ENCODE results near the gene PI4K2A. TPM values are rescaled to one million over a fixed set of nuclear protein-coding genes. Genes with fewer than 3 reads are reported as not detected.

The PI4K2A gene
- total and polyA plus RNA-seq, 8 donors = 2.2 to 8.9 (median 3.6) TPM

DNA sequence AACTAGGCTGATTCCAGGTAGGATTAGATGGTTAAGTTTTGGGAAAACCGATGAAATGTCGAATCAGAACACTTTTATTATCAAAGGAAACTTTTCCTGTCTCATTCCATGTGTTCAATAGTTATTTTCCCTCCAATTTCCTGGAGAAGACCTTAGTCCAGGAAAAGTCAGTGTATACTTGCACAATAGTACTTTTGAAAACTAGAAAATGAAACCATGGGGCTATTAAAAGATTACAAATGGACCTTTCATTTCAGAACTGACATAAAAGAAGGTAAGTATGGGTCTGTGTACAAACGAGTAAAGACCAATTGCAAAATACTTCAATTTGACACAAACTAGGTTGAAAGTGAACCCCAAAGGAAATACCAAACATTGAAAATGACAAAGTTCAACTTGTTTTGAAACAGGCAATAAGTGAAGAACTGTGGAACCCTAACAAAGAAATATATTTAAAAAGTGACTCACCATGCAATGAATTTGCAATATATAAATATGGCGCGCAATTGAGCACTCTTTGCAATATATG, 44.5 kb downstream of the PI4K2A start:
- FAIRE-seq (no peak), ATAC-seq (no peak), DNase-seq (no peak)
- H3K4me1 ChIP-seq = peaks cover 15 to 43% (median 19%) of the 10 kb centered on the region in 3 donors
- WGBS, 2 donors = 33 to 54% methylated on average over 5 of the region's 5 CpGs
- intact Hi-C loops (cut with DNase I) = loop anchor here in 1 of 3 donors (10.0 kb wide), 1 partner anchor 50 kb away; the partner anchor contains the start of gene ZFYVE27
- TF ChIP-seq, protein P1, sequence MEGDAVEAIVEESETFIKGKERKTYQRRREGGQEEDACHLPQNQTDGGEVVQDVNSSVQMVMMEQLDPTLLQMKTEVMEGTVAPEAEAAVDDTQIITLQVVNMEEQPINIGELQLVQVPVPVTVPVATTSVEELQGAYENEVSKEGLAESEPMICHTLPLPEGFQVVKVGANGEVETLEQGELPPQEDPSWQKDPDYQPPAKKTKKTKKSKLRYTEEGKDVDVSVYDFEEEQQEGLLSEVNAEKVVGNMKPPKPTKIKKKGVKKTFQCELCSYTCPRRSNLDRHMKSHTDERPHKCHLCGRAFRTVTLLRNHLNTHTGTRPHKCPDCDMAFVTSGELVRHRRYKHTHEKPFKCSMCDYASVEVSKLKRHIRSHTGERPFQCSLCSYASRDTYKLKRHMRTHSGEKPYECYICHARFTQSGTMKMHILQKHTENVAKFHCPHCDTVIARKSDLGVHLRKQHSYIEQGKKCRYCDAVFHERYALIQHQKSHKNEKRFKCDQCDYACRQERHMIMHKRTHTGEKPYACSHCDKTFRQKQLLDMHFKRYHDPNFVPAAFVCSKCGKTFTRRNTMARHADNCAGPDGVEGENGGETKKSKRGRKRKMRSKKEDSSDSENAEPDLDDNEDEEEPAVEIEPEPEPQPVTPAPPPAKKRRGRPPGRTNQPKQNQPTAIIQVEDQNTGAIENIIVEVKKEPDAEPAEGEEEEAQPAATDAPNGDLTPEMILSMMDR (IDR thresholded peaks at IDR 0.05) = no peak
- peak overlapping the region in 2 of 4 donors; percentile 59 to 71 for H3K4me3 ChIP-seq
- H3K9me3 ChIP-seq = no peaks in the 10 kb centered on the region
- H3K27me3 ChIP-seq = no peaks in the 10 kb centered on the region
- peak overlapping the region in 3 of 4 donors; percentile 4 to 86 (median 63) for H3K27ac ChIP-seq
- no peaks in the 10 kb centered on the region for H3K36me3 ChIP-seq

DNA sequence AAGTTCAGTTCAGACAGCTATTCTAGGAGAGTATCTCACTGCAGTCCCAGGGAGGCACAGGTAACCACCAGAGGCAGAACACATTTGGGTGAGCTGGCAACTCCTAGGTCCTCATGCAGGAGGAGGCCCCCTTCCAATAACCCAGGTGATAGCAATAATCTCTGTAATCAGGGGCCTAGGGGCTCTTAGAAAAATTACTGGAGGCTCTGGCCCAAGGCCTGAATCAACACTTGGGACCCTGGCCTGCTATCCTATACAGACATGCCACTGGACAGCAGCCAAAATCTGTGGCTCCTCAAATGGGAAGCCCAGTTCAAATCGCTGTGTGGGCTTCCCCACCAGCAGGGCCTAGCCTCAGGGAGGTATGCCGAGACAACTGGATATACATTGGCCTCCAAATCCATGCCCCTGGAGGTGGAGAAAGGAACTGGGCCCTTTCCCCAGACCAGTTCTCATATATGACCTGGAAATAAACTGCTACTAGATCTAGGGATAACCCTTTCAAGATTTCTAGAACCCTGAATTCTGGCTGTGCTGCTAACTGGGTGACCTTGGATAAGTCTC, 45.0 kb downstream of the PI4K2A start:
- peaks cover 15 to 43% (median 19%) of the 10 kb centered on the region in 3 donors for H3K4me1 ChIP-seq
- 12 to 18% methylated on average over 2 of the region's 2 CpGs for WGBS, 2 donors
- no peak for ATAC-seq
- TF ChIP-seq, protein P1 (IDR thresholded peaks at IDR 0.05) = peak in 1 of 4 donors; percentile 8
- H3K27me3 ChIP-seq = no peaks in the 10 kb centered on the region
- peak overlapping the region in 2 of 4 donors; percentile 59 to 71 for H3K4me3 ChIP-seq
- intact Hi-C loops (cut with DNase I) = loop anchor here in 1 of 3 donors (10.0 kb wide), 1 partner anchor 49 kb away; the partner anchor contains the start of gene ZFYVE27
- H3K9me3 ChIP-seq = no peaks in the 10 kb centered on the region
- peak in 3 of 6 donors; percentile 45 to 52 (median 48) for DNase-seq
- FAIRE-seq = no peak
- no peaks in the 10 kb centered on the region for H3K36me3 ChIP-seq
- H3K27ac ChIP-seq = peak overlapping the region in 2 of 4 donors; percentile 63 to 86

DNA sequence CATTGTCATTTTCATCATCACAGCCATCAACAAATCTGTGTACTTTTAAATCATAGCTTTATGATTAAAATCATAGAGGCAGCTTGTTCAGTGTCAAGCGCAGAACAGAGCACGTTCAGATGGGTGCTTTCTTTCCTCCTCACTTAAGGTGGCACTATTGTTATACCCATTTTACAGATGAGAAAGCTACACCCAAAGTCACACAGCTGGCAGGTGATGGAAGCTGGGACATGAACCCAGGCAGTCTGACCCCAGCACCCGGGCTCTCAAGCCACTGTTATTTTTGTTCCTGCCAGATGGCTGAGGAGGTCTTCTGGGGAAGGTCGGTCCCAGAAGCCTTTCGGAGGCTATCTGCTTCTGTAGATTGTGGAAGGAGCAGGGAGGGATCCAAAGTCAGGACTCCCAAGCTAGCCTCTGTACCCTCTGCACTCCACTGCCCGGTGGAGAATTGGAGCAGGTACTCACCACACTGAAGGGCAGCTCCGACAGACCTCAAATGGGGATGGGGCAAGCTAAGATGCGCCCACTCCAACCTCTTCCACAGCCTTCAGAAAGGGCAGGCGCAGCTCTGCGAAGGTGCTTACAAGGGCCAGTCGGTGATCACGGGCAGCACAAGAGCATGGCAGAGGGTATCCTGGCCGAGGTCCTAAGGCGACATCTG, 46.0 kb downstream of the PI4K2A start:
- WGBS, 2 donors = 5 to 7% methylated on average over 14 of the region's 14 CpGs
- FAIRE-seq (no peak), ATAC-seq (peak; percentile 6 to 22 (median 12)), DNase-seq (no peak)
- Histone ChIP-seq H3K36me3 (no peaks in the 10 kb centered on the region), H3K4me3 (peak overlapping the region; percentile 39 to 71 (median 52)), H3K27ac (peak overlapping the region; percentile 69 to 87 (median 82)), H3K4me1 (peaks cover 15 to 43% (median 19%) of the 10 kb centered on the region in 3 donors), H3K9me3 (no peaks in the 10 kb centered on the region), H3K27me3 (no peaks in the 10 kb centered on the region)
- intact Hi-C loops (cut with DNase I) = loop anchor here in 1 of 3 donors (10.0 kb wide), 1 partner anchor 48 kb away; the partner anchor contains the start of gene ZFYVE27
- TF ChIP-seq, protein P1 (IDR thresholded peaks at IDR 0.05) = no peak

DNA sequence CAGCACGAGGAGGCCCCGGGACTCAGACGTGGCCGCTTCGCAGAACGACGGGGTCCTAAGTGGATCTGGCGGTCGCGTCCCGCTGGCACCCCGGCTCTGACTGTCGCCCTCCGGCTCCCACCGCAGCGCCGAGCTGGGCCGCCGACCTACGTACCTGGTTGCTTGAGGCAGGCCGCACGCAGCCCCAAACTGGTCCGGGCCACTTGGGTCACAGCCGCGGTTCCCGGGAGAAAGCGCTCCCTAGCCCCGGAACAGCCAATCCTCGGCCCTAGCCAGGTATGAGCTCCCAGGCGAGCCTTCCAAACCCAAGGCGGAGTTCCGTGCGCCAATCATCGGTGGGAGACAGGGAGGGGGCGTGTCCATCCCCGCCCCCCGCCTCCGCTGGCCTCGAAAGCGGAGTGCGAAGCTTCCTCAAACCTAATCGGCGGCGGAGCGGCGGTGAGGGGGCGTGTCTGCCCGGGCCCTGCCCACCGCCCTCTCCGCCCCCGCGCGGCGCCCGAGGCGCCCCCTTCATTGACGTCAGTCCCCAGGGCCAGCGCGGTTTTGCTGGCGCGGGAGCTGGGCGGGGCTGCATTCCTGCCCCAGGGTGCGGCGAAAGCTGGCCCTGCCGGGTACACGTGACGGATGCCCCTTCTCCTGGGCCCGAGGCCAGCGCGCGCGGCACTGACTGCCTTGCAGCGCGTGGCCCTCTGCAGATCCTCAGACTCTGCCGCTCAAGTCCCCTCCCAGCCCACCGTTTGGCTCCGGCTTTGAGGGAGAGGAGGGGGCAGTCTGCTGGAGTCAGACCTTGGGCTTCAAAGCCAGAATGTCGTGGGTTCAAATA, 46.7 kb downstream of the PI4K2A start, which contains the start of gene AVPI1:
Gene AVPI1, minus strand, starts transcription at position 280 of the 823 bp plus-strand sequence. CDS start 7,336 bp downstream, outside the sequence.
- no peaks in the 10 kb centered on the region for H3K27me3 ChIP-seq
- peaks cover 15 to 43% (median 19%) of the 10 kb centered on the region in 3 donors for H3K4me1 ChIP-seq
- DNase-seq (peak; percentile 97 to 99 (median 98)), FAIRE-seq (no peak), ATAC-seq (peak; percentile 88 to 94 (median 92))
- H3K4me3 ChIP-seq = peak within 1 kb of the TSS; percentile 39 to 71 (median 52)
- no peaks in the 10 kb centered on the region for H3K36me3 ChIP-seq
- H3K9me3 ChIP-seq = no peaks in the 10 kb centered on the region
- WGBS, 2 donors = 0 to 1% methylated on average over 72 to 78 of the region's 78 CpGs
- peak within 1 kb of the TSS; percentile 69 to 87 (median 82) for H3K27ac ChIP-seq
- intact Hi-C loops (cut with DNase I) = loop anchor here in 1 of 3 donors (10.0 kb wide), 1 partner anchor 48 kb away; the partner anchor contains the start of gene ZFYVE27
- TF ChIP-seq, protein P1 (IDR thresholded peaks at IDR 0.05) = no peak

Data from pancreas (tissue), 10 donors.